ENCODE results near the gene CYP4V2.

CYP4V2 gene

DNA sequence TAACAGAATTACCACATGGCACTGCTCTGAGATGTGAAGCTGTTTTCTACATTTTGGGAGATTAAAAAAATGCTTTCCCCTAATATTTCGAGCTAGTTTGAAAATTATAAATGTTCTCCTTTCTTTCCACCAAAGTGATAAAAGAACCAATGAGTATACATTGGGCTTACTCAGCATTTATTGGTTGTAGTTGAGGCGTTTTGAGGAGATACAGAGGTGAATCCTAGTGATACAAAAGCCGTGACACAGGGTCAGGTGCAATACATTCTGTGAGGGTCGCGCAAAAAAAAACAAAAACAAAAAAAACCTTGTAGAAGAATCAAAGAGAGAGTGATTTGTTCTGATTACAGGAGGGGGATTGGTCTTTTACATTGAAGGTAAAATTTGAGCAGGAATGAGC lies 32.4 kb upstream of the CYP4V2 start:
- TF ChIP-seq RAD21 (IDR thresholded peaks at IDR 0.05; ENCODE audit: low read depth): no peak
- TF ChIP-seq, protein P1, sequence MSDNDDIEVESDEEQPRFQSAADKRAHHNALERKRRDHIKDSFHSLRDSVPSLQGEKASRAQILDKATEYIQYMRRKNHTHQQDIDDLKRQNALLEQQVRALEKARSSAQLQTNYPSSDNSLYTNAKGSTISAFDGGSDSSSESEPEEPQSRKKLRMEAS (IDR thresholded peaks at IDR 0.05): no peak
- TF ChIP-seq CREB1 (IDR thresholded peaks at IDR 0.05; ENCODE audit: low read depth): no peak
- no peak for TF ChIP-seq YY1 (IDR thresholded peaks at IDR 0.05; ENCODE audit: low read depth)
- TF ChIP-seq NFIC (IDR thresholded peaks at IDR 0.05): no peak
- TF ChIP-seq, protein P2, sequence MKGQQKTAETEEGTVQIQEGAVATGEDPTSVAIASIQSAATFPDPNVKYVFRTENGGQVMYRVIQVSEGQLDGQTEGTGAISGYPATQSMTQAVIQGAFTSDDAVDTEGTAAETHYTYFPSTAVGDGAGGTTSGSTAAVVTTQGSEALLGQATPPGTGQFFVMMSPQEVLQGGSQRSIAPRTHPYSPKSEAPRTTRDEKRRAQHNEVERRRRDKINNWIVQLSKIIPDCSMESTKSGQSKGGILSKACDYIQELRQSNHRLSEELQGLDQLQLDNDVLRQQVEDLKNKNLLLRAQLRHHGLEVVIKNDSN (IDR thresholded peaks at IDR 0.05): no peak

DNA sequence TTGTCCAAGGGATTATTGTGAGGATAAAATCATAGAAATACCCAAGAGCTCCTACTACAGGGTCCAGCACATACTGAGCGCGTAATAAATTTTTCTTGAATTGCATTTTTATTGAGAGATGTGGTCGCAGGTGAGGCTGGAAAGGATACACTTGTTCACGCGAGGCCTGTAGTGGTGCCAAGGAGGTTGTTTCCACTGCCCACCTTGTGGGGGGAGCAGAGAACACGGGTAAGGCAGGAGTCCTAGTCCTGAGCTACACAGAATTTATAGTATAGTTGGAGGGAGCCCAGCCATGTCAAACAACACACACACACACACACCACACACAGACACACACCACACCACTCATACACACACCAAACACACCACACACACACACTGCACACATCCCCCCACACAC lies 31.8 kb upstream of the CYP4V2 start:
- TF ChIP-seq CREB1 (IDR thresholded peaks at IDR 0.05; ENCODE audit: low read depth) (no peak), YY1 (IDR thresholded peaks at IDR 0.05; ENCODE audit: low read depth) (no peak), ZBTB7A (IDR thresholded peaks at IDR 0.05; ENCODE audit: low read depth) (no peak), RAD21 (IDR thresholded peaks at IDR 0.05; ENCODE audit: low read depth) (no peak), CEBPB (IDR thresholded peaks at IDR 0.05) (no peak), TEAD4 (IDR thresholded peaks at IDR 0.05) (no peak), EP300 (IDR thresholded peaks at IDR 0.05; ENCODE audit: borderline replicate concordance) (no peak), EGR1 (IDR thresholded peaks at IDR 0.05) (no peak), NFIC (IDR thresholded peaks at IDR 0.05) (no peak)
- TF ChIP-seq, protein P3, sequence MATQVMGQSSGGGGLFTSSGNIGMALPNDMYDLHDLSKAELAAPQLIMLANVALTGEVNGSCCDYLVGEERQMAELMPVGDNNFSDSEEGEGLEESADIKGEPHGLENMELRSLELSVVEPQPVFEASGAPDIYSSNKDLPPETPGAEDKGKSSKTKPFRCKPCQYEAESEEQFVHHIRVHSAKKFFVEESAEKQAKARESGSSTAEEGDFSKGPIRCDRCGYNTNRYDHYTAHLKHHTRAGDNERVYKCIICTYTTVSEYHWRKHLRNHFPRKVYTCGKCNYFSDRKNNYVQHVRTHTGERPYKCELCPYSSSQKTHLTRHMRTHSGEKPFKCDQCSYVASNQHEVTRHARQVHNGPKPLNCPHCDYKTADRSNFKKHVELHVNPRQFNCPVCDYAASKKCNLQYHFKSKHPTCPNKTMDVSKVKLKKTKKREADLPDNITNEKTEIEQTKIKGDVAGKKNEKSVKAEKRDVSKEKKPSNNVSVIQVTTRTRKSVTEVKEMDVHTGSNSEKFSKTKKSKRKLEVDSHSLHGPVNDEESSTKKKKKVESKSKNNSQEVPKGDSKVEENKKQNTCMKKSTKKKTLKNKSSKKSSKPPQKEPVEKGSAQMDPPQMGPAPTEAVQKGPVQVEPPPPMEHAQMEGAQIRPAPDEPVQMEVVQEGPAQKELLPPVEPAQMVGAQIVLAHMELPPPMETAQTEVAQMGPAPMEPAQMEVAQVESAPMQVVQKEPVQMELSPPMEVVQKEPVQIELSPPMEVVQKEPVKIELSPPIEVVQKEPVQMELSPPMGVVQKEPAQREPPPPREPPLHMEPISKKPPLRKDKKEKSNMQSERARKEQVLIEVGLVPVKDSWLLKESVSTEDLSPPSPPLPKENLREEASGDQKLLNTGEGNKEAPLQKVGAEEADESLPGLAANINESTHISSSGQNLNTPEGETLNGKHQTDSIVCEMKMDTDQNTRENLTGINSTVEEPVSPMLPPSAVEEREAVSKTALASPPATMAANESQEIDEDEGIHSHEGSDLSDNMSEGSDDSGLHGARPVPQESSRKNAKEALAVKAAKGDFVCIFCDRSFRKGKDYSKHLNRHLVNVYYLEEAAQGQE (IDR thresholded peaks at IDR 0.05; ENCODE audit: low read depth): no peak

DNA sequence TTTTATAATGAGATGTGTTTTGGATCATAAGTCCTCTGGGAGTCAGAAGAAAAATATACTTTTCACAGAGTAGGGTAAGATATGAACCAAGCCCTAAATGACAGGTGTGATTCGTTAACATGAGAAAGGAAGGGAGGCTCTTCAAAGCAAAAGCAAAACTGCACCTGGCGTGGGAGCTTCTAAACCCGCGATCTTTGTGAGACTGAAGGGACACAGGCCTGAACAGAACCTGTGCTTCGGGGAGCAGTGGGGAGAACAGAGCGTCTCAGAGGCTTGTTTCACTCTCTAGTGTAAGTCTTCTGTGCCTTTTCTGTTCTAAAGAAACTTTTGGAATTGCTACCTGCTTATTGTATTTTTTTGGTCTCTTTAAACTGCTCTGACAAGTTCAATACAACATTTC lies 30.2 kb upstream of the CYP4V2 start:
- TF ChIP-seq, protein P1 (IDR thresholded peaks at IDR 0.05): no peak
- TF ChIP-seq YY1 (IDR thresholded peaks at IDR 0.05; ENCODE audit: low read depth) (no peak), CREB1 (IDR thresholded peaks at IDR 0.05; ENCODE audit: low read depth) (no peak), CEBPB (IDR thresholded peaks at IDR 0.05) (no peak), NFIC (IDR thresholded peaks at IDR 0.05) (no peak), TAF1 (IDR thresholded peaks at IDR 0.05; ENCODE audit: low read depth) (no peak), RAD21 (IDR thresholded peaks at IDR 0.05; ENCODE audit: low read depth) (no peak), FOXM1 (IDR thresholded peaks at IDR 0.05; ENCODE audit: borderline replicate concordance, low read depth) (no peak)
- TF ChIP-seq, protein P2 (IDR thresholded peaks at IDR 0.05): no peak
- TF ChIP-seq, protein P3 (IDR thresholded peaks at IDR 0.05; ENCODE audit: low read depth): no peak

DNA sequence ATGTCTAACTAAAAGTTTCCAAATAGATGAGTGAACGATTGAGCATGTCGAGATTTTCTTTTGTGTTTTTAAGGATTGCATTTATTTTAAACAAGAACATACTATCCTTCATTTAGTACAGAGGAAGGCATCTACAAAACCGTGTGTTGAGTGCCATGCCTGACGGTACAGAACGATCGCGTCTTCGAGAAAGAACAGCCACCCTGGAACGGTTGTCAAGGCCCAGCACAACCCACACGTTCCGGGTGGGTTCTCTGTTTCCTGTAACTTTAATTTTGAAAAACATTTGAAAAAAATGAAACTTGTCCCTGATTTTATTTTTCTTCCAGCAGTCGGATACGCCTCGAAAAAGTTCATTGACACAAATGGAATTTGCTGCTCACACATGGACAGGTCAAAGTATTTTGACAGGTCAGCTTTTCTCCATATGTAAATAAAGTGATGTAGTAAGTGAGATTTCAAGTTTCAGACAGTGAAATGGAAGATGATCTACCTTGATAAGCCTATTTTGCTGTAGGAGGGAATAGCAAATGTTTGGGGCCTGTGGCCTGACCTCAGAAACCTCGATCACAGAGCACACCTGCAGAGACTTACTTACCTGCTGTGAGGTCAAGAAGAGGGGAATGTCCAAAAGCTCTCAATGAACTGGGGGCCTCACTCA lies 24.4 kb upstream of the CYP4V2 start:
- TF ChIP-seq YY1 (IDR thresholded peaks at IDR 0.05; ENCODE audit: low read depth): no peak
- TF ChIP-seq FOXM1 (IDR thresholded peaks at IDR 0.05; ENCODE audit: borderline replicate concordance, low read depth): no peak
- TF ChIP-seq, protein P3 (IDR thresholded peaks at IDR 0.05; ENCODE audit: low read depth): no peak
- TF ChIP-seq, protein P2 (IDR thresholded peaks at IDR 0.05): no peak
- no peak for TF ChIP-seq NFIC (IDR thresholded peaks at IDR 0.05)
- no peak for TF ChIP-seq CEBPB (IDR thresholded peaks at IDR 0.05)

DNA sequence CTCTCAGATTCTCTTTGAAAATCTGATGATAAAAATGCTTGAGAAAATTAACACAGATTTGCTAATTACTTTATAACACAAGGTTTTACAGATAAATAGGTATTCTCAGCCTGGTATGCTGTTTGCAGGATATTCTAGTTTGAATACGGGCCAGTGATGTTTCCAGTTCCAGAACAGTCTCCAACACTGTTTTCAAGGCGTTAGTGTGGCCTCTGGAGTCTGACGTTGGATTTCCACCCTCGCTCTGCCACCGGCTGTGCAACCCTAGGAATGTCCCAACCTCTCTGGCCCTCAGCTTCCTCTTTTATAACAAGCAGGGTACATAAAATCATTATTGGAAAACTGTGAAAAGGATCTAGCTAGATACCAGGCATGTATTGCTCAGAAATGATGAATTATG lies 23.8 kb upstream of the CYP4V2 start:
- no peak for TF ChIP-seq TCF12 (IDR thresholded peaks at IDR 0.05; ENCODE audit: low read depth)
- TF ChIP-seq, protein P2 (IDR thresholded peaks at IDR 0.05): no peak
- no peak for TF ChIP-seq EGR1 (IDR thresholded peaks at IDR 0.05)
- TF ChIP-seq FOXM1 (IDR thresholded peaks at IDR 0.05; ENCODE audit: borderline replicate concordance, low read depth): no peak
- TF ChIP-seq TEAD4 (IDR thresholded peaks at IDR 0.05): no peak
- TF ChIP-seq CEBPB (IDR thresholded peaks at IDR 0.05): no peak
- no peak for TF ChIP-seq YY1 (IDR thresholded peaks at IDR 0.05; ENCODE audit: low read depth)
- no peak for TF ChIP-seq RAD21 (IDR thresholded peaks at IDR 0.05; ENCODE audit: low read depth)
- TF ChIP-seq, protein P1 (IDR thresholded peaks at IDR 0.05): no peak
- TF ChIP-seq TAF1 (IDR thresholded peaks at IDR 0.05; ENCODE audit: low read depth): no peak
- TF ChIP-seq, protein P3 (IDR thresholded peaks at IDR 0.05; ENCODE audit: low read depth): no peak
- TF ChIP-seq ZBTB7A (IDR thresholded peaks at IDR 0.05; ENCODE audit: low read depth): no peak
- no peak for TF ChIP-seq EP300 (IDR thresholded peaks at IDR 0.05; ENCODE audit: borderline replicate concordance)
- no peak for TF ChIP-seq NFIC (IDR thresholded peaks at IDR 0.05)
- TF ChIP-seq CREB1 (IDR thresholded peaks at IDR 0.05; ENCODE audit: low read depth): no peak

Data from Ishikawa (cell line).